Right lobe of liver (tissue), 4 donors: ENCODE measurements around the gene AR.

ENCODE experiments used
- POLR2A ChIP-seq: fragments of 450-650 bp; IDR thresholded peaks from one replicate; pipeline ENCODE4 v1.6.1; 2017; ENCODE audit warnings: antibody characterized with exemption, mild to moderate bottlenecking
- TF ChIP-seq, protein P1 (sequence below), 4 donors: fragments of 200-600 bp in 3 of 4; fragments of 450-650 bp in 1 of 4; IDR thresholded peaks; one replicate each; pipeline versions ENCODE4 v1.5.1 to v1.8.0; 2016 to 2022; ENCODE audit warnings: antibody characterized with exemption in 4 of 4, mild to moderate bottlenecking in 2 of 4
- donor health status: DM: no; HTN: no; CAD: no.
- donor health status: DM: no; HTN: no; CAD: no.
- donor health status: DM: no; HTN: yes; CAD: no.

DNA sequence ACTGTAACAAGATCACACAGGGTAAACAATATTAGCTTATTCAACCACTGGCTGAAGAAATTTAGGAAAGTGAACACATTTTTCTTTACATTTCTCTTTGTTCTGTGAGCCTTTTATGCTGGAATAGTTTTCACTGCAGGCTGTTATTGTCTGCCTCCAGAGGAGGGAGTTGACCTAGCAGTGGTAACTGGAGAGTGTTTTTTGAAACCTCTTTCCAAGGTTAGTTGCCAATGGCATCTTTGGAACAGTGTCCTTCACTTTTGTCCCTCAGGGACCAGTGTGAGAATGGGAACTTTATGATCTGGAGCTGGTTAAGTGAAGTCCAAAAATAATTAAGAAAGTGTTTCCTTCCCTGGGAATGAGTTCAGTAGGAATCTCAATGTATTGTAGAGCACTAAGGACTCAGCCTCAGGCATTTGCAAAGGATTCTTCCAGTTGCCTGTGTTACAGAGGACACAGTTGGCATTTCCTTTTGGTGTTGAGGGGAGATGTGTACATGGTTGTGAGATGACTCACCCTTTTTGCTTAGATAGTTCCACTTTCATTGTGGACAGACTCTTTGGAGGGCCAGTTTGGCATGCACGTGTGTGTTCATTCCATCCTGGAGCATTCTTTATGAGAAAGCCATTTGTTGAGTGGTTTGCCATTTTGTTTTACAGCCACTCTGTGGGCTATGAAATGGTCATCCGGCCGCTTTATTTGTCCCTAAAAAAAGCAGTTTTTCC lies 61.3 kb downstream of the AR start:
- TF ChIP-seq, protein P1, sequence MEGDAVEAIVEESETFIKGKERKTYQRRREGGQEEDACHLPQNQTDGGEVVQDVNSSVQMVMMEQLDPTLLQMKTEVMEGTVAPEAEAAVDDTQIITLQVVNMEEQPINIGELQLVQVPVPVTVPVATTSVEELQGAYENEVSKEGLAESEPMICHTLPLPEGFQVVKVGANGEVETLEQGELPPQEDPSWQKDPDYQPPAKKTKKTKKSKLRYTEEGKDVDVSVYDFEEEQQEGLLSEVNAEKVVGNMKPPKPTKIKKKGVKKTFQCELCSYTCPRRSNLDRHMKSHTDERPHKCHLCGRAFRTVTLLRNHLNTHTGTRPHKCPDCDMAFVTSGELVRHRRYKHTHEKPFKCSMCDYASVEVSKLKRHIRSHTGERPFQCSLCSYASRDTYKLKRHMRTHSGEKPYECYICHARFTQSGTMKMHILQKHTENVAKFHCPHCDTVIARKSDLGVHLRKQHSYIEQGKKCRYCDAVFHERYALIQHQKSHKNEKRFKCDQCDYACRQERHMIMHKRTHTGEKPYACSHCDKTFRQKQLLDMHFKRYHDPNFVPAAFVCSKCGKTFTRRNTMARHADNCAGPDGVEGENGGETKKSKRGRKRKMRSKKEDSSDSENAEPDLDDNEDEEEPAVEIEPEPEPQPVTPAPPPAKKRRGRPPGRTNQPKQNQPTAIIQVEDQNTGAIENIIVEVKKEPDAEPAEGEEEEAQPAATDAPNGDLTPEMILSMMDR (IDR thresholded peaks at IDR 0.05): no peak
- no peak for TF ChIP-seq POLR2A
